Muscle of leg (tissue), 11 donors: ENCODE results near the gene CMIP. TPM values are rescaled to one million over a fixed set of nuclear protein-coding genes. Genes with fewer than 3 reads are reported as not detected.
"Not testable (repeated sequence)": the region's sequence is repeated elsewhere in the genome, so short reads cannot be mapped to it uniquely, and the experiment has no call there.

Source experiments
- DNase-seq: peaks from one replicate; pipeline ENCODE4 v3.0.0; 2013
- H3K27ac ChIP-seq: one replicate; pipeline ENCODE4 v1.5.1; 2013; ENCODE audit warnings: mild to moderate bottlenecking, low read length, control low read depth
- H3K27me3 ChIP-seq: one replicate; pipeline ENCODE4 v1.6.1; 2013; ENCODE audit warnings: low read length; ENCODE audit not compliant: control insufficient read depth, insufficient read depth
- H3K36me3 ChIP-seq: one replicate; pipeline ENCODE4 v1.6.1; 2013; ENCODE audit warnings: low read length; ENCODE audit not compliant: control insufficient read depth, insufficient read depth
- H3K4me1 ChIP-seq: one replicate; pipeline ENCODE4 v1.6.1; 2013; ENCODE audit warnings: low read length; ENCODE audit not compliant: control insufficient read depth, insufficient read depth
- H3K4me3 ChIP-seq: one replicate; pipeline ENCODE4 v1.5.1; 2013; ENCODE audit warnings: low read length, control low read depth
- H3K9me3 ChIP-seq: replicated peaks from 2 replicates; pipeline ENCODE4 v1.6.1; 2013; ENCODE audit warnings: low read depth, low read length; ENCODE audit not compliant: control insufficient read depth
- WGBS: methylation state at CpG from one replicate; pipeline ENCODE4 v1.1.5; 2013; ENCODE audit warnings: missing lambda C conversion rate; ENCODE audit not compliant: insufficient coverage; 5-methylcytosine and 5-hydroxymethylcytosine counted together
- polyA plus RNA-seq, 8 donors: library from polyadenylated mRNA; unstranded; fragments of 120-200 nt; gene quantifications; one replicate each; pipeline versions ENCODE4 v1.2.1 to v1.2.3, GENCODE V29; 2013; ENCODE audit warnings: inconsistent platforms in 1 of 8, low replicate concordance in 1 of 8; ENCODE audit not compliant: insufficient read length in 8 of 8, insufficient read depth in 1 of 8
- total RNA-seq: library from RNA; stranded (reverse); fragments of 120-200 nt; gene quantifications from one replicate; pipeline ENCODE4 v1.2.4, GENCODE V29; 2013

Gene CMIP
- total and polyA plus RNA-seq, 9 donors: 5.5 to 24.3 (median 18.8) TPM

- 92% methylated on average over 5 of the region's 7 CpGs for WGBS
- H3K27me3 ChIP-seq: no peaks in the 10 kb centered on the region
- no peaks in the 10 kb centered on the region for H3K36me3 ChIP-seq
- no peaks in the 10 kb centered on the region for H3K9me3 ChIP-seq
- DNase-seq: no peak
- H3K4me1 ChIP-seq: peaks cover 20% of the 10 kb centered on the region
- H3K27ac ChIP-seq: no peak overlapping the region
- H3K4me3 ChIP-seq: no peak overlapping the region
These were observed 129.0 kb downstream of the CMIP start for GRCh38 chr16:81573533-81574020.

DNA sequence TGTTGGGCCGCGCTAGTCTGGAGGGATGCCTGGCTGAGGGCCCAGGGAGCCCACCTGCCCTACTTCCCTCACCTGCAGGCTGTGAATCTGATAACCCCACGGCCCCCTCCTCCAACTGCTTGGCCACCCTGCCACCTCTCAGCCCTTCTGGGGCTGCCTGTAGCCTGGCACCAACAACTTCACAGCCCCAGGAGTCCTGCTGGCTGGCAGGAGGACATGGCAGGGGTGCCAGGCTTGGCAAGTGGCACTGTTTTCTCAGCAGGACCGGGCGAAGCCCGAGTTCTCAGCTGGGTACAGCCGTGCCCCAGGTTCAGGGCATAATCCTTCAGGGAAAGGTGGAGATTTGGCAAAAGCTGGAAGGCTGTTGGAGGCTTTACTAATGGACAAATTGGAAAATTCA lies 129.6 kb downstream of the CMIP start:
- Histone ChIP-seq H3K4me3 (no peak overlapping the region), H3K36me3 (no peaks in the 10 kb centered on the region), H3K27me3 (no peaks in the 10 kb centered on the region), H3K4me1 (peaks cover 18% of the 10 kb centered on the region), H3K9me3 (no peaks in the 10 kb centered on the region), H3K27ac (no peak overlapping the region)
- DNase-seq: no peak
- 81% methylated on average over 7 of the region's 7 CpGs for WGBS

GRCh38 chr16:81575307-81575706 lies 130.7 kb downstream of the CMIP start:
- WGBS: 63% methylated on average over 6 of the region's 6 CpGs
- H3K4me3 ChIP-seq: no peak overlapping the region
- no peaks in the 10 kb centered on the region for H3K36me3 ChIP-seq
- H3K9me3 ChIP-seq: no peaks in the 10 kb centered on the region
- no peak overlapping the region for H3K27ac ChIP-seq
- H3K27me3 ChIP-seq: no peaks in the 10 kb centered on the region
- H3K4me1 ChIP-seq: peaks cover 12% of the 10 kb centered on the region
- no peak for DNase-seq

- no peaks in the 10 kb centered on the region for H3K9me3 ChIP-seq
- no peaks in the 10 kb centered on the region for H3K36me3 ChIP-seq
- no peaks in the 10 kb centered on the region for H3K27me3 ChIP-seq
- H3K4me3 ChIP-seq: no peak overlapping the region
- peaks cover 8% of the 10 kb centered on the region for H3K4me1 ChIP-seq
- no peak overlapping the region for H3K27ac ChIP-seq
- WGBS: no CpG with 5 or more reads among the region's 6 CpGs
- DNase-seq: no peak
These were observed 131.2 kb downstream of the CMIP start for GRCh38 chr16:81575834-81576233.

DNA sequence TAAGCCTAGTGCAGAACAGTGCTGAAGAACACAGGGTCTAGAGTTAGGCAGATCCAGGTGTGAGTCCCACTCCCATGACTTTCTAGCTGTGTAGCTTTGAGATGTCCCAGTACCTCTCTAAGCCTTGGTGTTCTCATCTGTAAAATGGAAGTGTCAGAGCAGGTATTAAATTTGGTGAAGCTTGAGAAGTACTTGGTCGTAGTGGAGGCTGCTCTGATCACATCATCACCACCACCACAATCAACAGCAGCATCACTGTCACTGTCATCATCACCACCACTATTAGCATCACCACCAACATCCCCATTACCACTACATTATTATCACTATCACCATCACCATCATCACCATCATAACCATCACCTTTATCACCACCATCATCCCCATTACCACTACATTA lies 132.1 kb downstream of the CMIP start:
- H3K27me3 ChIP-seq: no peaks in the 10 kb centered on the region
- no CpG with 5 or more reads among the region's 1 CpG for WGBS
- no peak for DNase-seq

GRCh38 chr16:81577272-81577671 lies 132.7 kb downstream of the CMIP start:
- not testable (repeated sequence) for H3K9me3 ChIP-seq, H3K4me1 ChIP-seq, H3K4me3 ChIP-seq, H3K27me3 ChIP-seq, H3K27ac ChIP-seq, H3K36me3 ChIP-seq, DNase-seq

More for the DNA sequence above, 132.1 kb downstream of the CMIP start:
- Histone ChIP-seq H3K27ac (no peak overlapping the region), H3K36me3 (no peaks in the 10 kb centered on the region), H3K4me1 (peaks cover 7% of the 10 kb centered on the region), H3K4me3 (no peak overlapping the region), H3K9me3 (no peaks in the 10 kb centered on the region)

GRCh38 chr16:81578076-81578475 lies 133.5 kb downstream of the CMIP start:
- H3K27ac ChIP-seq: no peak overlapping the region
- peaks cover 8% of the 10 kb centered on the region for H3K4me1 ChIP-seq
- 100% methylated on average over 2 of the region's 2 CpGs for WGBS
- no peak for DNase-seq
- no peak overlapping the region for H3K4me3 ChIP-seq
- H3K9me3 ChIP-seq: no peaks in the 10 kb centered on the region
- H3K36me3 ChIP-seq: no peaks in the 10 kb centered on the region
- H3K27me3 ChIP-seq: no peaks in the 10 kb centered on the region

- Histone ChIP-seq H3K36me3 (no peaks in the 10 kb centered on the region), H3K27me3 (no peaks in the 10 kb centered on the region), H3K4me1 (peaks cover 16% of the 10 kb centered on the region), H3K27ac (no peak overlapping the region), H3K9me3 (no peaks in the 10 kb centered on the region), H3K4me3 (no peak overlapping the region)
- WGBS: 89% methylated on average over 7 of the region's 9 CpGs
- no peak for DNase-seq
These were observed 134.2 kb downstream of the CMIP start for GRCh38 chr16:81578636-81579413.

DNA sequence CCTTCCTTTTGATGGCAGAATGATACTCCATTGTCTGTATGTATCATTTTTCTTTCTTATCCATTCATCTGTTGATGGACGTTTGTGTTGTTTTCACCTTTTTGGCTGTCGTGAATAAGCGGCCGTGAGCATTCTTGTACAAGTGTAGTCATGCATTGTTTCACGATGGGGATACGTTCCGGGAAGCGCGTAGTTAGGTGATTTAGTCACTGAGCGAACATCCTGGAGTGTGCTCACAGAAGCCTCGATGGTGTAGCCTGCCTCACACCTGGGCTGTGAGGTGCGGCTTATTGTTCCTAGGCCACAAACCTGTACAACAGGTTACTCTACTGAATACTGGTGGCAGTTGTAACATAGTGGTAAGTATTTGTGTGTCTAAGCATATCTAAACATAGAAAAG lies 136.5 kb downstream of the CMIP start:
- no peaks in the 10 kb centered on the region for H3K27me3 ChIP-seq
- DNase-seq: no peak
- 80% methylated on average over 8 of the region's 12 CpGs for WGBS

GRCh38 chr16:81582655-81583441 lies 138.2 kb downstream of the CMIP start:
- no peaks in the 10 kb centered on the region for H3K27me3 ChIP-seq
- H3K36me3 ChIP-seq: no peaks in the 10 kb centered on the region
- H3K9me3 ChIP-seq: no peaks in the 10 kb centered on the region
- H3K4me3 ChIP-seq: no peak overlapping the region
- DNase-seq: peak; percentile 53
- peak overlapping the region; percentile 8 for H3K27ac ChIP-seq
- WGBS: 74% methylated on average over 18 of the region's 21 CpGs
- peaks cover 22% of the 10 kb centered on the region for H3K4me1 ChIP-seq

More for the DNA sequence above, 136.5 kb downstream of the CMIP start:
- no peak overlapping the region for H3K4me3 ChIP-seq
- H3K27ac ChIP-seq: no peak overlapping the region
- no peaks in the 10 kb centered on the region for H3K36me3 ChIP-seq
- H3K9me3 ChIP-seq: no peaks in the 10 kb centered on the region
- peaks cover 22% of the 10 kb centered on the region for H3K4me1 ChIP-seq
